GM19025 (cell line): ENCODE results near the gene PPOX.

Experiments
- ATAC-seq: cut with Tn5 transposase; IDR thresholded peaks from one replicate; pipeline ENCODE4 v1.9.1; 2021; ENCODE audit warnings: mild to moderate bottlenecking, low read depth, moderate library complexity; ENCODE audit not compliant: unreplicated experiment

The PPOX gene

DNA sequence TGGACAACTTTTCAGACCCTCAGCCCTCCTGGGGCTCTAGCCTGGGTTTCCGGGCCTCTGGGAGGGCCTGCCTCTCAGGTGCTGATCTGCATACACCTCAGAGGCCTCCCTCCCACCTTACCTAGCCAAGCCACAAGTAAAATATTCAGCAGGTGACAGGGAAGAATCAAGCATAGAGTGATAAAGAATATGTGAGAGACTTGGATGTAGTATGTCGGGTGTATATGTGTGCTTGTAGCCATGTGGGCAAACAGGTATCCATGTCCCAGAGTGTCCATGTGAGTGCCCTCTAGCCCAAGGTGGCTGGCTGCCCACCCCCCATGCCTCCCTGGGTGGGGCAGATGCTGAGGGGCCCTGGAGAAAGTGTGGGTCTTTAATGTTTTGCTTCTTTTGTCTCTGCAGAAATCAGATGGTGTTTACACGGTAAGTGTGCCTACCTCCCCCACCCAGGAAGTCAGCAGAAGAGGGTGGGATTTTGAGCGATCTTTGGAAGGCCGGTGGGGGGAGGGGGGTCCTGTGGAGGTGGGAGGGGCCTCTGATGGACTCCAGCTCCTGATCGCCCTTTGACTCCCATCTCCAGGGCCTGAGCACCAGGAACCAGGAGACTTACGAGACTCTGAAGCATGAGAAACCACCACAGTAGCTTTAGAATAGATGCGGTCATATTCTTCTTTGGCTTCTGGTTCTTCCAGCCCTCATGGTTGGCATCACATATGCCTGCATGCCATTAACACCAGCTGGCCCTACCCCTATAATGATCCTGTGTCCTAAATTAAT lies 52.3 kb downstream of the PPOX start:
- no peak for ATAC-seq

DNA sequence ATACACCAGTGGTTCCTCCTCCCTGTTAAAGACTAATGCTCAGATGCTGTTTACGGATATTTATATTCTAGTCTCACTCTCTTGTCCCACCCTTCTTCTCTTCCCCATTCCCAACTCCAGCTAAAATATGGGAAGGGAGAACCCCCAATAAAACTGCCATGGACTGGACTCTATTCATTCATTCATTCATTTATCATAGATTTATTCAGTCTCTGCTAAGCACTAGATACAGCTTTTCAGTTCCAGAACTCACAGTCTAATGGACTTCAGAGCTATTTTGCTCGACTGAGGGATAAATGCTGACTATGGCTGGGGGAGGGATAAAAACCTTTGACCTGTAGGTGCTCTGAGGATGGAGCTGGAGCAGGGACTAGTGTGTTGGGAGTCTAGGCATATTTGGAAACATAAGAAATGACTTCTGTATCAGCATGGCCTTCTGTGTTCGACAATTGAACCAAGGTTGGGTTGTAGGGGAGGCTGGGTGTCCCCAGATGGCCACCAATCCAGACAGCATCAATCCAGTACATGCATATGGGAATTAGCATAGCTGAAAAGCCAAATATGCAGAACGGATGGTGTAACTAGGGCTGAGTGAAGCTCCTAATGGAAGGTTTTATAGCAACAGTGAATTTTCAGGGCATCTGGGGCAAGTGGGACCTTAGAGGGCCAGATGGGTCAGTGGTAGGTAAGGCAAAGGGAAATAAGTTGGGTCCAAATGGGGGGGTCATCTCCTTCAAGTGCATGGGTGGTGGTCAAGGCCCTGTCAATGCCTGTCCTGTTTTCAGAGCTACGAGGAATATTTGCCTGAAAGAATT lies 53.1 kb downstream of the PPOX start:
- ATAC-seq, result no peak

DNA sequence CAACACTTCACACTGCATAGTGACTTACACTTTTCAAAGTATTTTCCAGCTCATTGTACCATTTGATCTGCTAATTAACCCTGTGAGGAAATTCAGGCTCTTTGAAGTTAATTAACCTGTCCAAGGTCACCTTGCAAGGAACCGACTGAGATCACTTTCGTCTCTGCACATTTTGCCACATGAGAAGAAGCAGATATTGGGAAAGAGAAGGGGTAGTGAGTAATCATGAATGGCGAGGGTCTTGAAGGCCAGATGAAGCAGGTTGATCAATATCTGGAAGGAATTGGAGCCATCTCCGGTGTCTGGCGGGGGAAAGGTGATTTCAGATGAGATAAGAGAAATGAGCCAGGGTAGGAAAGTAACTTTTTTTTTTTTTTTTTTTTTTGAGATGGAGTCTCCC lies 53.8 kb downstream of the PPOX start:
- ATAC-seq, result no peak
